ENCODE data around the gene ACTR3C. TPM values are rescaled to one million over a fixed set of nuclear protein-coding genes. Genes with fewer than 3 reads are reported as not detected.
"Not testable (repeated sequence)": the region's sequence is repeated elsewhere in the genome, so short reads cannot be mapped to it uniquely, and the experiment has no call there.

The ACTR3C gene
- total and polyA plus RNA-seq, 2 donors (not counting 1 experiment from before 2014, with no cell fraction given), result 4.0 to 20.7 TPM

DNA sequence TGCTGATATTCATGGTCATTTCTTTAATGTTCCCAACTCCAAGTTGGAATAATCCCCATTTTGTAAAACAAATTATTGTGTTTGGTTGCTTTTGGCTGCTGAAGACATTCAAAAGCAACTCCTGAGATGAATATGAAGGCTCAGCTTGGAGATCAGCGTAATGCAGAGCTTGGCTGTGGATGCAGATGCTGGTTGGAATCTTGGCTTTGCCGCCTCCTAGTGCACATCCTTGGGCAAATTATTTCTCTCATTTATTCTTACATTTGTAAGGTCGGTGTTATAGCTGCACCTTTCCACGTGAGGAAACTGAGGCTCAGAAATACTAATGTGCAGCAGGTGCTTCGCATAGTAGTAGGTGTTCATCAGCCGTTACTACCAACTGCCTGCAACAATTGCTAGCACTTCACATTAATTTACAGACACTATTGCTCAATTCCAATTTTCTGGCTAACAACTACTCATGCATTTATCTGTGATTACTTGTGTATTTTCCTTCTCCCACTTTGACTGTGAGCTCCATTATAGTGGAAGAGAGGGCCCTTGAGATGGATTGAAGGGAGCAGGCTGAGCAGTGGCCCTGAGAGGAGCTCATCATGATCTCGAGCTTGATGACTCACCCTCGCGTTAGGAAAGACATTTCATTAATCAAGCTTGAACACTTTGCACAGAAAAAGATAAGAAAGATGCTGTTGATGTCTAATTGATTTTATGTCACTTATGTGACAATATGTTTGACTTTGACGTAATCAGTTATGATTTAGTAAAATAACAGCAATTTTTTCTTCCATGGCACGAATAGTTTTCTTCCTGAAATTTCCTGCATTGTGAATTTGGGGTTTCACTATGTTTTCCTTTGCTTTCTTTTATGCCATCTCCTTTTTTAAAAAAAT lies 101.0 kb downstream of the ACTR3C start:
- H3K9ac ChIP-seq (ENCODE audit: low read length); CTCF ChIA-PET; H3K27me3 ChIP-seq (replicated peaks in 1 of 4; ENCODE audit: control extremely low read depth in 1 of 4, control insufficient read depth in 3 of 4, insufficient read depth in 4 of 4, low read length in 3 of 4); H3K4me3 Mint-ChIP-seq; H3K4me1 Mint-ChIP-seq; ATAC-seq (ENCODE audit: low read depth); H2AFZ ChIP-seq (ENCODE audit: insufficient read depth, low read depth, low read length, poor library complexity, severe bottlenecking); H3K79me2 ChIP-seq (ENCODE audit: control insufficient read depth, insufficient read depth, low read length); intact Hi-C loops (cut with micrococcal nuclease); H3K9me3 ChIP-seq (ENCODE audit: control extremely low read depth in 1 of 3, control insufficient read depth in 2 of 3, insufficient read depth in 1 of 3, low read length in 2 of 3); H3K4me2 ChIP-seq (replicated peaks; ENCODE audit: low read depth, low read length, poor library complexity, severe bottlenecking); H3K4me1 ChIP-seq (ENCODE audit: control insufficient read depth in 2 of 2, insufficient read depth in 2 of 2, low read length in 2 of 2); H3K36me3 ChIP-seq (replicated peaks in 1 of 2; ENCODE audit: control extremely low read depth in 1 of 2, control insufficient read depth in 1 of 2, extremely low read depth in 1 of 2, insufficient read depth in 2 of 2, low read length in 1 of 2); H3K27ac Mint-ChIP-seq; H3K27ac ChIP-seq (ENCODE audit: low read length in 2 of 2); H3K4me3 ChIP-seq (ENCODE audit: control extremely low read depth in 1 of 5, extremely low read depth in 1 of 5, insufficient read depth in 1 of 5, low read depth in 2 of 5, low read length in 4 of 5); H4K20me1 ChIP-seq (ENCODE audit: control insufficient read depth, insufficient read depth, low read length, poor library complexity, severe bottlenecking); H3K27me3 Mint-ChIP-seq; POLR2A ChIA-PET; DNase-seq: not testable (repeated sequence)
- whole genome bisulfite sequencing (ENCODE audit: insufficient coverage), result no CpG with 5 or more reads among the region's 11 CpGs
- peaks cover 10% of the 10 kb centered on the region for H3K9me3 Mint-ChIP-seq (ENCODE audit: insufficient read depth)

GRCh38 chr7:150220673-150221181 lies 102.6 kb downstream of the ACTR3C start:
- H3K9ac ChIP-seq (ENCODE audit: low read length); H3K27ac ChIP-seq (ENCODE audit: low read length in 2 of 2); H3K27ac Mint-ChIP-seq; H3K27me3 ChIP-seq (replicated peaks in 1 of 4; ENCODE audit: control extremely low read depth in 1 of 4, control insufficient read depth in 3 of 4, insufficient read depth in 4 of 4, low read length in 3 of 4); POLR2A ChIA-PET; H3K79me2 ChIP-seq (ENCODE audit: control insufficient read depth, insufficient read depth, low read length); DNase-seq; H3K4me3 ChIP-seq (ENCODE audit: control extremely low read depth in 1 of 5, extremely low read depth in 1 of 5, insufficient read depth in 1 of 5, low read depth in 2 of 5, low read length in 4 of 5); H3K27me3 Mint-ChIP-seq; H3K9me3 ChIP-seq (ENCODE audit: control extremely low read depth in 1 of 3, control insufficient read depth in 2 of 3, insufficient read depth in 1 of 3, low read length in 2 of 3); H3K4me2 ChIP-seq (replicated peaks; ENCODE audit: low read depth, low read length, poor library complexity, severe bottlenecking); H3K36me3 ChIP-seq (replicated peaks in 1 of 2; ENCODE audit: control extremely low read depth in 1 of 2, control insufficient read depth in 1 of 2, extremely low read depth in 1 of 2, insufficient read depth in 2 of 2, low read length in 1 of 2); H3K4me1 Mint-ChIP-seq; ATAC-seq (ENCODE audit: low read depth); H3K4me3 Mint-ChIP-seq; H2AFZ ChIP-seq (ENCODE audit: insufficient read depth, low read depth, low read length, poor library complexity, severe bottlenecking); H3K4me1 ChIP-seq (ENCODE audit: control insufficient read depth in 2 of 2, insufficient read depth in 2 of 2, low read length in 2 of 2); H4K20me1 ChIP-seq (ENCODE audit: control insufficient read depth, insufficient read depth, low read length, poor library complexity, severe bottlenecking); intact Hi-C loops (cut with micrococcal nuclease); CTCF ChIA-PET: not testable (repeated sequence)
- peaks cover 10% of the 10 kb centered on the region for H3K9me3 Mint-ChIP-seq (ENCODE audit: insufficient read depth)
- WGBS (ENCODE audit: insufficient coverage), result 11% methylated on average over 12 of the region's 38 CpGs

GRCh38 chr7:150219941-150220658 lies 103.2 kb downstream of the ACTR3C start:
- WGBS (ENCODE audit: insufficient coverage), result 6% methylated on average over 22 of the region's 50 CpGs
- H3K4me3 Mint-ChIP-seq; H3K9me3 ChIP-seq (ENCODE audit: control extremely low read depth in 1 of 3, control insufficient read depth in 2 of 3, insufficient read depth in 1 of 3, low read length in 2 of 3); intact Hi-C loops (cut with micrococcal nuclease); H3K27ac ChIP-seq (ENCODE audit: low read length in 2 of 2); H2AFZ ChIP-seq (ENCODE audit: insufficient read depth, low read depth, low read length, poor library complexity, severe bottlenecking); H3K9ac ChIP-seq (ENCODE audit: low read length); H3K4me1 Mint-ChIP-seq; H3K4me2 ChIP-seq (replicated peaks; ENCODE audit: low read depth, low read length, poor library complexity, severe bottlenecking); CTCF ChIA-PET; H3K4me1 ChIP-seq (ENCODE audit: control insufficient read depth in 2 of 2, insufficient read depth in 2 of 2, low read length in 2 of 2); DNase-seq; H4K20me1 ChIP-seq (ENCODE audit: control insufficient read depth, insufficient read depth, low read length, poor library complexity, severe bottlenecking); H3K27ac Mint-ChIP-seq; H3K4me3 ChIP-seq (ENCODE audit: control extremely low read depth in 1 of 5, extremely low read depth in 1 of 5, insufficient read depth in 1 of 5, low read depth in 2 of 5, low read length in 4 of 5); H3K27me3 ChIP-seq (replicated peaks in 1 of 4; ENCODE audit: control extremely low read depth in 1 of 4, control insufficient read depth in 3 of 4, insufficient read depth in 4 of 4, low read length in 3 of 4); H3K27me3 Mint-ChIP-seq; ATAC-seq (ENCODE audit: low read depth); POLR2A ChIA-PET; H3K79me2 ChIP-seq (ENCODE audit: control insufficient read depth, insufficient read depth, low read length); H3K36me3 ChIP-seq (replicated peaks in 1 of 2; ENCODE audit: control extremely low read depth in 1 of 2, control insufficient read depth in 1 of 2, extremely low read depth in 1 of 2, insufficient read depth in 2 of 2, low read length in 1 of 2): not testable (repeated sequence)
- H3K9me3 Mint-ChIP-seq (ENCODE audit: insufficient read depth), result peaks cover 10% of the 10 kb centered on the region
